NCI-H2081 treated with DMSO at 0.1 percent for 48 hours (cell line): Measurements from ENCODE around the gene TBC1D9B.

Experiments
- DNase-seq: peaks from one replicate; lab custom pipeline; 2025; lab: John Stamatoyannopoulos, UW

TBC1D9B gene

GRCh38 chr5:179906795-179907555 is 722 bp downstream of the TBC1D9B start:
- no peak for DNase-seq

DNA sequence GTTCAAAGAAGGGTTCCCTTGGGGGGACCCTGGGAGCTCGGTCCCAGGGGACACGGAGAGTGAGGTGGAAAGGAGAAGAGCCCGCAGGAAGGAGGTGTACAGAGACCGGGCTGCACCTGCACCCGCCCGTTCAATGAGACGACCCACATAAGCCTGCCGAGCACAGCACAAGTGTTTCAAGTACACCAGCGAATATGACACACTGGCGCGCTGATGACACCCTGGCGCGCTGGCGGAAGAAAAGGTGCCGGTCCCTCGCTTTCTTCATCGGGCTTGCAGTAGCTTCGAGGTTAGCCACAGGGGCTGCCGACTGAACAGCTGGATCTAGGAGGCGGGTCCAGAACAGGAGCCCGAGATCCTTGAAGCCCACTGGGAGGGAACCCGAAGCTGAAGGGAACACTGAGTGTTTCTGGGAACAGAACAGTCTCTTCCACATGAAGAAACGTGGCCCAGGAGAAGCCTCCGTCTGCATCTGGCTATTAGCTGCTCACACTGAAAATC is 1.4 kb downstream of the TBC1D9B start:
- DNase-seq = no peak

GRCh38 chr5:179905161-179905560 is 2.5 kb downstream of the TBC1D9B start:
- DNase-seq = no peak

DNA sequence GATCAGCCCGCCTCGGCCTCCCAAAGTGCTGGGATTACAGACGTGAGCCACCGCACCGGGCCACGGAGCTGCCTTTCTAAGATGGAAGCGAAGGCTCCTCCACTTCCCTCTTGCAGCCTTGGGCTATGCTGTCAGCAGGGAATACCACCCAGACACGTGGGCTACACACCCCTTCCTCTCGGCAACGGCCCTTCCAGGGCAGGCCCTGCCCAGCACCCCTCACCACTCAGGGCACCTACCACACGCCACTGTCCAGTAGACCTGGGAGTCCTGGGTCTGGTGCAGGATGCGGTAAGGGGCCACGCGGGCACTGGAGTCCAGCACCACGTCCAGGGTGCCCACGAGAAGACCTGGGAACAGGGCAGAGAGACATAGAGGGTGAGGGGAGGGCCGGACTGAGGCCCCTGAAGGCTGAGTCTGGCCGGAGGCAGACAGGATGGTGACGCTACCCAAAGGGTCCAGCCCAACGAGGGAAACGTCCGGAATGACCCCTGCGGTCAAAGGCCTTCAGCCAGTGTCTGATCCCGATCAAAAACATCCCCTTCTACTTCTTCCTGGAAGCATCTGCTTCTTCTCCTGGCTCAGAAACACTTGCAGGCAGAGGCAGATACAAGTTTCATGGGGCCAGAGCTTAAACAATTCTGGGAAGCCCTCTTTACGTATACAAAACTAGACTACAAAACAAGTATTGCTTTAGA is 3.1 kb downstream of the TBC1D9B start:
- no peak for DNase-seq

DNA sequence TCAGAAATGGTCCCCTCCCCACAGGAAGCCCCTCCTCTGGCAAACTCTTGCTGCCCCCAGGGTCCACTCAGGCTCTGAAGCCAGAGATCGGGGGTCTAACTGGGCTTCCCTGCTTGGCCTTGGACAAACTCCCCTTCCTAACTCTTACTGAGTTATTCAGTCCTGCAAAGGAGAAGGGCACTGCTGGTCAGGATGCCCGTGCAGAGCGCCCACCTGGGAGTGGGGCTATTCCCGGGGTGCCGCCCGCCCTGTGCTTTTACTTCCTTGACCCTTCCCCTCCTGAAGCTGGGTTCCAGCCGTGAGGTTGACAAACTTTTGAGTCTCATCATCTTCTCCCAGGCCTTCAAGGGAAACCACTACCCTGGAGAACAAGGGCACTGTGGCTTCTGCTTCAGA is 4.9 kb downstream of the TBC1D9B start:
- no peak for DNase-seq

DNA sequence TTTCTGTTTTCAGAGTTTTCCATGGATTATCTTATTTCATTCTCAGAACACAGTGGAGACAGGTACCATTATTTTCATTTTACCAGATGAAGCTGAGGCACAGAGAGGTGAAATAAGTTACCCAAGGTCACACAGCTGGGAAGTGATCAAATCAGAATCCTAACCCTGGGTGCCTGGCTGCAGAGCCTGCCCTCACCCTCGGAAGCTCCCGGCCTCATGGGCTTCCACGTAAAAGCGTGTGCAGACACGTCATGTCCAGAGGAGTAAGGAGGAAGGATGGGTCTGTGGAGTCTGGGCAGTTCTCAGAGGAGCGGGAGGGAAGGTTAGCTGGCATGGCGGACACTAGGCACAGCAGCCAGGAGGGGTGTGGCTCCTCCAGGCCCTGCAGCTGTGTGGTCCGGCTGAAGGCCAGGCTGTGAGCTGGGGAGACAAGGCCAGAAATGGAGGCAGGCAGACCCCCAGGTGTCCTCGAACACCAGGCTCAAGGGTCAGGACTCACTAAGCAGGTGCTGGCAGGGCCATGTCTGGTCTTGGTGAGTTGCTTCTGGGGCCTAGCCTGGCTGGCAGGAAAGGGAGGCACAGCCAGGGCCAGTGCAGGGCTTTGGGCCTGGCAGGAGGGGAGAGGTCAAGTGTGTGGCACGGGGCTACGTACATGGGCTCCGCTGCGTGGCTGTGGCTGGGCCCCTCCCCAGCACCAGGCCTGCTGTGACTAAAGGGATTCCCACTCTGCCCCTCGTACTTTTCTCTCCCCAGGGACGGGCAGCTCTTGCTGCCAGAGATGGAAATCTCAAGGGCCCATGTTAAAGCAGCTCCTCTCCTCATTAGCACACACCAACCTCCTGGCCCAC is 5.6 kb downstream of the TBC1D9B start:
- DNase-seq = no peak

GRCh38 chr5:179901462-179901861 is 6.2 kb downstream of the TBC1D9B start:
- DNase-seq = no peak

DNA sequence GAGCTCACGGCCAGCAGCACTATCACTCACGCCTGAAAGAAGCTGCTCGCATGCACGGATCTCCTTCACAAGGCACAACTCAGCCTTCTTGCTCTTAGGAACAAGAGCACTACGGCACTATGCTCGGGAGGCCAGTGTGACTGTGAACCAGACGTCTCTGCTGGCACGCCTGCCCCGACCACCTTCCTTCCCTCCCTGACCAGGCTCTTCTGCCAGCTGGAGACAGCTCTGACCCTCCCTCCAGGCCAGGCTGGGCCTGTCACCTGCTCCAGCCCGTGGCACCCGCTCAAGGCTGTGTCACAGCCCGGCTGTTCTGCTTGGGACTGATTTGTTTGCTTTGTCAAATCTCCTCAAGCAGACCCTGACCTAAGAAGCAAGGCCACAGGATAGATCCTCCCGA is 7.0 kb downstream of the TBC1D9B start:
- no peak for DNase-seq

DNA sequence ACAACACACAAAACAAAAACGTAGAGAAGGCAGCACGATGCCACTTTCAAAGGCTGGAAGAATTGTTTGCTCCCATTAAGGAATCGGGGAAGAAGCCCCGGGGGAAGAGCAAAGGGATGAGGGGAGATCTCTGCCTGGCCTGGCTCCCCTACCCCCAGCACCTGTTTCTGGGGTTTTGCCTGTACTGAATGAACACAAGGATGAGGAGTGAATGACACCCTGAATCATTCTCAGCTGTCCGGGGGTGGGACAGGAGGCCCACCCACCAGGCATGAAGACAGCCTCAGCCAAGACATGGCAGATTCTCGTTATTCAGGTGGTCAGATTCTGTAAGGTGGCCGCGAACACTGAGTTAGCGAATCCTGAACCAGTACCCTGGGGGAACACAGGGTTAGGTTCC is 7.5 kb downstream of the TBC1D9B start:
- no peak for DNase-seq

DNA sequence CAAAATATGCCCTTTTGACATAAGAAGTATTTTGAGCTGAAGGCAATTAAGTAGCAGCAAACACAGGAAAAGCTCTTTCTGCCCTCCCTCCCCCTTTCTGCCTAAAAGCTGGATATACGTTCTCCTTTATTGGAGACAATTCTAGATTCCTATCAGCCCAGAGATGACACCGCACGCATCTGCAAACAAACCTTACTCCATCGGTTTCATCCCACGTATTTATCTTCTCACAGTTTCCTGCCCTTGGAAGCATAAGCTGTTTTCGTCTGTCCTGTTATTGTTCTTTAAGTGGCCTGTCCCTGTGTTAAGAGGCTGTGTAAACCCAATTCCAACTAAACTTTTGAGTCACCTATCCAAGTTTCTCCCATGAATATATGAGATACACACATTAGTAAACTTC is 11.8 kb downstream of the TBC1D9B start:
- DNase-seq = no peak

DNA sequence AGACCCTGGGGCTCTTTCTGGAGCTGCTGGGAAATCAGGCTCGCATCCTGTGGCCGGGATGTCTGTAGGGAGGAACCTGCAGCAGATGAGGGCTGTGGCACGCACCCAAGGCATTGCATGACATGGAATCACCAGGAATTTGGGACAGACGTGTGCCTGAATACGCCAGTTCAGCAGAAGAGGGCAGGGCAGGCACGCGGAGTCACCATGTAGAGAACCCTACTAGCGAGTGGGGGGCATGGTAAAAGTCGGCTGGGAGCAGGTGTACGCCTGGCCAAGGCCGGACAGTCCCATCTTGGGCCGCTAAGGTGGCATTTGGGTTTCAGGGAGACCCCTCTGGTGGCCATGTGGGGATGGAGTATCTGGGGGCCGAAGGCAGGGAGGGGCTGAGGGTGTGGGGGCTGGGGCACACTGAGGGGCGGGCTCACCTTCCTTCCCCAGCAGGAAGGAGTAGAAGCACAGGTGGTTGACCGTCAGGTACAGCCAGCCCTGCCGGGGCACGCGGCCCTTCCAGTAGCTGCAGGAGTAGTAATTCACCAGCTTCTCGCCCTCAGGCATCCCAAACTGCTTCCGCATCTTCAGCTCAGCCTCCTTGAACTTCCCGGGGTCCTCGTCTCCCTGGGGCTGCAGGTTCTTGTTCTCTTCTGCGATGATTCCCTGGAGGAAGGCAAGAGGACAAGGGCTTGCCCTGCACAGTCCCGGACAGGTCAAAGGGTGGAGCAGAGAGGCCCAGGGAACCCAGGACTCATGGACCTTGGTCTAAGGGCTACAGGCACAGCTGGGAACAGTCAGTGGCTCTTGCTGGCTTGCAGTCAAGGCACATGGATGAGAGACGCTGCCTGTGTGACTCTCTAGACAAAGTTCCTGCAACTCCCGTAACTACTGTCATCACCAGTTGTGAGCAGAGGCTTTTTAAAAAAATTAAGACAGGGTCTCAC is 13.5 kb downstream of the TBC1D9B start:
- no peak for DNase-seq

DNA sequence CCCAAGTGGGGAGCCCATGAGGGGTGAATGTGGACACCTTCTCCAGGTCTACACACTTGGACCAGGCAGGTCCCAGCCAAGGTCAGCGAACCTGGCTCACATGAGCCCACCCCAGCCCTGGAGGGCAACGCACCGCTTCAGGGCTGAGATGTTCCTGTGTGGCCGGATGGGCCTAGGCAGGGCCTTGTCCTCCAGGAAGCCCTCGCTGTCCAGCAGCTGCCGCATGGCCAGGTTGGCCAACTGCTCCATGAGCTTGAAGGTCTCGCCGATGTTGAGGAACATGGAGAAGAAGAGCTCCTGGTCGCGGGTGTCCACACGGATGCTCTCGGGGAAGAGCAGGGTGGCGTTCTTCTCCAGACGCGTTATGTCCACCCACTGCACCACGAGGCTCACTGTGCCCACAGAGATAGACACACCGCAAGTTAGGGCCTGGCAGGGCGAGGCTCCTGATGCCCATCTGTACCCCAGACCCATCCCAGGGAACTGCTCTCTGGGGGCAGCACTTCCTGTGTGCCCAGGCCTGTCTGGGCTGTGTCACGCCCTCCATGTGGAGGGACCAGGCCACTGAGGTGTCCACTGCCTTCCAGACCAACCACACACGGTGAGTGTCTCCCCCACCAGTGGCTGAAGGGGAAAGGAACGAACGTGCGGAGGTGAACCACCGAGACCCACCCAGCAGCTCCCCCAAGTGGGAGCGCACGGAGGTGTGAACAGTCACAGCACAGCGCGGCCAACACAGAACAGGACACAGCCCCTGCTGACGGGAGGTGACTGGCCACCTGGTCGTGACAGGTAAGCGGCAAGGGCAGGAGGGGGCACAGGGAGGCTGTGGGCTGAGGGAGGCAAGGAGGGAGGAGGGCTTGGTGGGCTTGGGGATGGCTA is 14.4 kb downstream of the TBC1D9B start:
- DNase-seq = no peak

DNA sequence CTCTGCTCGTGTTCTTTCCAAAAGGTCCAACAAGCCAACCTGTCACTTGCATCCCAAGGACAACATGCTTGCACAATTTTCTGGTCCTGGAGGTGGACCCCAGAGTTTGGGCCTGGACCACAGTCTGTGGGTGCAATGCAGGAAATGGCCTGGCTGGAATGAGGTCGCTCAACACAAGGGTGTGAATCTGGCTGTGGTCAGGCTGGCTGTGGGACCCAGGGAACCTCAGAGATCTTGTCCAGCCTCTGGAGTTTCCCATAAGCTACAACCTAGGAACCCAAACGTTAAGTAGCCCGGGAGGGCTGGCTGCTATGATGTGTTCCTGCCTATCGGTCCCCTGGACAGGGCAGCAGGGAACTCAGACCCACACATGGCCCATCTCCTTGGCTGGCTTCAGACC is 15.4 kb downstream of the TBC1D9B start:
- no peak for DNase-seq

DNA sequence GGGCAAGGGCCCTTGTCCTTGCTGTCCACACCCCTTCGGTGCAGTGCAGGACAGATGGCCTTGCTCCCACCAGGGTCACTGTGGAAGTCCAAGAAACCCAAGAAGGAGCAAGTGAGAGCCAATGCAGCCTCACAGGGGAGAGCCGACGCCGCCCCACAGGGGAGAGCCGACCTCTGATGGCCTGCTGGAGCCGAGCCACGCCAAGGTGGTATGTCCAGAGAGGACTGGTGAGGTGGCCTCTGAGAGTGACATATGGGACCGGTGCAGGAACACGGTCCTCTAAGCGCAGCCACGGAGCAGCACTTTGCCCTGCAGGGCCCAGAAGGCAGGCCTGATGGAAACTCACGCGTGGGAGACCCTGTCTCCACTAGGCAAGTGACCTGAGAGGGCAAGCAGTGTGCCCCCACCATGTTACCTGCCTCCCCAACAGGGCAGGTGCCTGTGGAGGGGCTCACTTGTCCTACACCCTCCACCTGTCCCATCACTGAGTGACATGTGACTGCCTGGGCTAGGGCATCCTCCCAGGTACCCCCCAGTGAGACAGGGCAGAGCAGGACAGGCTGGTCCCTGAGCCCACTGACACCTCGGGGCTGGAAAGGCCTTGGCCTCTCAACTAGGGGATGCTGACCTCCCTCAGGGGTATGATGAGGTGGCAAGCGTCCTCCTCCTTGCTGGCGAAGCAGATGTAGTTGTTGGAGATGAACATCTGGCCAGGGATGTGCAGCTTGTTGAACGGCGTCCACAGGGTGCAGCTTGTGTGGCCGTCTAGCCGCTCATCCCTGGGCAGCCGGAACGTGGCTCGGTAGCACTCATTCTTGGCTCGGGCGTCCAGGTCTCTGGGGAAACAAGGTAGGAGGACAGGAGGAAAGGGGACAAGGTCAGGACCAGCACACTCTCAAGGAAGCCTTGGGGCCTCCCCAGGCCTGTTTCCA is 16.7 kb downstream of the TBC1D9B start:
- no peak for DNase-seq

- no peak for DNase-seq
These were observed 17.8 kb downstream of the TBC1D9B start for GRCh38 chr5:179889885-179890284.

DNA sequence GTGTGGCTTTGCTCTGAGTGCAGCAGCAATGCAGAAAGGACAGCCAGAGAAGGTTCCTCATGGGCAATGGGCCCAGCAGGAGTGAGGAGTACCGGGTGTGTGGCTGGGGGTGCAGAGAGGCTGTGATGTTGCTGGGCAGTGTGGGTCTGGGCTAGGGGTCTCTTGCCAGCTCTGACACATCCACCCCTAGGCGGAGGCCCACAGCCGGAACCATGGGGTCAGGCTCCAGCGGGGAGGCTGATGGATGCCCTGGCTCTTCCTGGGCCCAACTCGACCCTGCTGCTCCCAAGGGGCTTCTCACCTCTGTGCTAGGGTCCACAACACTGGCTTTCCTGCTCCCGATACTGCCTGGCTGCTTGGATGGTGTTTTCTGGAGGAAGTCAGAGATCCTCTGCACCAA is 19.9 kb downstream of the TBC1D9B start:
- no peak for DNase-seq

DNA sequence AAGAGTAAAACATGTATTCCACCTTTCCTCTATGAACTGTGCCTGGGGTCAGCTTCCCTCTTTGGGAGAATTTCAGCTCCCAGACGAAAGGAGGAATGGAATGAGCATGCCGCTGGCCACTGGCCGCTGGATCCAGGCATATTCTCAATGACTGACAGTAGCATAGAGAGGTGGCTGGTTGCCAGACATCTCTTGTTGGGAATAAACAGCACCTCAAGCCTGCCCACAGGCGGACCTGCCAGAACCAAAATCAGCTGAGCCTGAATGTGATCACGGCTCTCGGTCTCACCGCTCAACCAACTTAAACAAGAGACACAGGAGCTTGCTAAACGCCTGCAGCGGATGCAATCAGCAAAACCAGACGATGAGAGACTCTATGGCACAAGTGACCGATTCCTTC is 20.6 kb downstream of the TBC1D9B start:
- DNase-seq = no peak

- no peak for DNase-seq
These were observed 21.3 kb downstream of the TBC1D9B start for GRCh38 chr5:179886190-179886911.
